LNCAP (cell line): ENCODE measurements around the gene NAP1L1.

ENCODE experiments used
- CTCF ChIP-seq: fragments of 450-650 bp; IDR thresholded peaks from 2 replicates; pipeline ENCODE4 v1.5.1; 2017; ENCODE audit warnings: mild to moderate bottlenecking

The NAP1L1 gene

GRCh38 chr12:76012644-76013043 is 71.8 kb downstream of the NAP1L1 start:
- TF ChIP-seq CTCF: no peak

GRCh38 chr12:76010732-76011458 is 73.6 kb downstream of the NAP1L1 start:
- no peak for TF ChIP-seq CTCF

- TF ChIP-seq CTCF: no peak
Measured at GRCh38 chr12:76008428-76008827, 76.1 kb downstream of the NAP1L1 start.

GRCh38 chr12:76007640-76008039 is 76.8 kb downstream of the NAP1L1 start:
- no peak for TF ChIP-seq CTCF

- no peak for TF ChIP-seq CTCF
Measured at GRCh38 chr12:76006028-76006925, 78.2 kb downstream of the NAP1L1 start.

GRCh38 chr12:76003355-76003638 is 81.2 kb downstream of the NAP1L1 start:
- TF ChIP-seq CTCF: no peak

- no peak for TF ChIP-seq CTCF
Measured at GRCh38 chr12:76002598-76003354, 81.7 kb downstream of the NAP1L1 start.
